Measurements from ENCODE around the gene NANS.
A peak's percentile ranks its signal among the peaks of the same experiment; 100 is the strongest.
"Not testable (repeated sequence)": the region's sequence is repeated elsewhere in the genome, so short reads cannot be mapped to it uniquely, and the experiment has no call there.

NANS gene

DNA sequence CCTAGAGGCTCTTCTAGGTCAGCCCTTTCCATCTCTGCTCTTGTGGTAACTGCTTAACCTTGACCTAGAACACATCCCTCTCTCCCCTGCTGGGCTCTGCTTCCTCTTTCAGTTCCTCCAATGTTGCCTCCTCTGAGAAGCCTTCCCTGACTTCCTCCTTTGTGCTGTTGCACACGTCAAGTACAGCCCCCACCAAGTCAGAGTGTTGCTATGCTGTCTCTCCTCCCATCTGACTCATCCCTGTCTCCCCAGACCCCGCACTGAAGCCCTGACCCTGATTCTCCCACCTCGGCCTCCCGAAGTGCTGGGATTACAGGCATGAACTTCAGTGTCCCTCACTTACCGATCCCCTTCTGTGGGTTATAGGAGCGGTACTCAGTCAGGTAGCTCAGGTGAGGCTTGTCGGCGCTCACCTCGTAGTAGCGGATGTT lies 72.9 kb downstream of the NANS start:
- CTCF ChIA-PET, result interaction anchor here (0.9 to 1.0 kb wide), 2 partner anchors 44 to 205 kb away, joined by 3 read pairs; no protein-coding TSS in a partner anchor
- peaks cover 14% of the 10 kb centered on the region for H3K36me3 Mint-ChIP-seq

DNA sequence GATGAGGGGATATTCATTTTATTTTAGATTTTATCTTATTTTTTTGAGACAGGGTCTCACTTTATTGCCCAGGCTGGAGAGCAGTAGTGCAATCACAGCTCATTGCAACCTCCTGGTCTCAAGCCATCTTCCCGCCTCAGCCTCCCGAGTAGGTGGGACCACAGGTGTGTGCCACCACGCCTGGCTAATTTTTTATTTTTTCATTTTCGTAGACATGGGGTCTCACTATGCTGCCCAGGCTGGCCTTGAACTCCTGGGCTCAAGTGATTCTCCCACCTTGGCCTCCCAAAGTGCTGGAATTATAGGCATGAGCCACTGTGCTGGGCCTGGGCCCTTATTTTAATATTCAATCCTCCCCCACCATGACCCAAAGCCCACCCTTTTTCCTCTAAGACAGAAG lies 73.5 kb downstream of the NANS start:
- DNase-seq, H3K27ac Mint-ChIP-seq, H3K4me1 Mint-ChIP-seq, H3K27me3 Mint-ChIP-seq, H3K9me3 Mint-ChIP-seq, H3K4me3 Mint-ChIP-seq, CTCF ChIA-PET: not testable (repeated sequence)
- H3K36me3 Mint-ChIP-seq, result peaks cover 13% of the 10 kb centered on the region

More for the DNA sequence above, 72.9 kb downstream of the NANS start:
- no peak overlapping the region for H3K4me3 Mint-ChIP-seq
- no peaks in the 10 kb centered on the region for H3K27me3 Mint-ChIP-seq
- no peaks in the 10 kb centered on the region for H3K9me3 Mint-ChIP-seq
- DNase-seq, result no peak
- H3K4me1 Mint-ChIP-seq, result peaks cover 8% of the 10 kb centered on the region
- H3K27ac Mint-ChIP-seq, result peak overlapping the region; percentile 79

DNA sequence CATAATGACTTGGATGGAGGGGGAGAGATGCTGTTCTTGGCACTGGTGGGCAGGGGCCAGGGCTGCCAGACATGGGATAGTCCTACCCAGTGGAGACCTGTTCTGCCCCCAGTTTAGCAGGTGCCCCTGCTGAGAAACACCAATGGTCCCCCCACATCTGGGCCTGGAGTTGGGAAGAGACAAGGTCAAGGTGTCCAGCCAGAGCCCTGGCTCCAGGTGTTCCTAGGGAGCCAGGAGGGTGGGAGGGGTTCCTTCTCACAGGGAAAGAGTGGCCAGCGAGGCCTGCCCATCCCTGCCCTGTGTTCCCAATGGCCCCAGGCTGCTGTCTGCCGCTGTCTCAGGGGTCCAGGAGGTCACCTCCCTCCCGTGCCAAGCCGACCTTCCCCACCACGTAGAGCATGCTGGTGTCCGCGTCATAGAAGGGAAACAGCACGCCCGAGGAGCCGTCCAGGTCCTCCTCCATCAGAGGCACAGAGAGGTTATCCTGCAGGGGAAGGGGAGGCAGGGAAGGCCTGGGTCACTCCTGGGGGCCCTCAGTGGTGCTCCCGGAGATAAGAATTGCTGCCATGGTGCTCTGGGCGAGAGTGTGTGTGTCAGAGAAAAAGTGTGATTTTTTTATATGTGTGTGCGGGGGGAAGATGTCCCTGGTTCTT lies 74.2 kb downstream of the NANS start:
- Mint-ChIP-seq H3K9me3 (no peaks in the 10 kb centered on the region), H3K36me3 (peaks cover 9% of the 10 kb centered on the region), H3K27me3 (no peaks in the 10 kb centered on the region), H3K27ac (no peak overlapping the region), H3K4me3 (no peak overlapping the region), H3K4me1 (peaks cover 8% of the 10 kb centered on the region)
- DNase-seq, result no peak
- CTCF ChIA-PET, result no interaction called here

DNA sequence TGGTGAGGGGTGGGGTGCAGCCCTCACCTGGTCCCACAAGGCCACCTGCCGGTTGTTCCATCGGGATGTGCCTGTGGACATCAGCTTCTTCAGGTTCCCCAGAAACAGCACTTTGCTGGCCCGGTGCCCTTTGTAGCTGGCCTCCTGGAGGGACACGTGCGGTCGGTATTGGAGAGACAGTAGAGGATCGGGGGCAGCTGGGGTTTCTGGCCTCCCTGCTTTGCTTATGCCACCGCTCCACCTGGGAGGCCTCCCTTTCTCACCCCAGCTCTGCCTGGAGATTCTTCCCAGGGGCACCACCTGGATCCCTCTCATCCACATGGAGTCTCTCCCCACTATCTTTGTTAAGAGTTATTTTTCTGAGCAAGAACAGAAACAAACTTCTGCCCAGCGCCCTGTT lies 75.6 kb downstream of the NANS start:
- peak overlapping the region; percentile 42 for H3K27ac Mint-ChIP-seq
- H3K27me3 Mint-ChIP-seq, result no peaks in the 10 kb centered on the region
- CTCF ChIA-PET, result no interaction called here
- DNase-seq, result no peak
- H3K4me1 Mint-ChIP-seq, result peaks cover 8% of the 10 kb centered on the region
- H3K9me3 Mint-ChIP-seq, result no peaks in the 10 kb centered on the region
- no peak overlapping the region for H3K4me3 Mint-ChIP-seq
- H3K36me3 Mint-ChIP-seq, result peaks cover 2% of the 10 kb centered on the region
